ENCODE measurements around the gene PKN1.

- TF ChIP-seq EZH2 (IDR thresholded peaks at IDR 0.05; ENCODE audit: borderline replicate concordance, low read depth, low read length, severe bottlenecking) (no peak), CTCF (IDR thresholded peaks at IDR 0.05; ENCODE audit: borderline replicate concordance, extremely low read depth, low read length, poor library complexity, severe bottlenecking) (no peak)
These were observed 30.6 kb downstream of the PKN1 start for GRCh38 chr19:14463747-14464146.
